Measurements from ENCODE around the gene PLCB2.
A peak's percentile ranks its signal among the peaks of the same experiment; 100 is the strongest.

PLCB2 gene

DNA sequence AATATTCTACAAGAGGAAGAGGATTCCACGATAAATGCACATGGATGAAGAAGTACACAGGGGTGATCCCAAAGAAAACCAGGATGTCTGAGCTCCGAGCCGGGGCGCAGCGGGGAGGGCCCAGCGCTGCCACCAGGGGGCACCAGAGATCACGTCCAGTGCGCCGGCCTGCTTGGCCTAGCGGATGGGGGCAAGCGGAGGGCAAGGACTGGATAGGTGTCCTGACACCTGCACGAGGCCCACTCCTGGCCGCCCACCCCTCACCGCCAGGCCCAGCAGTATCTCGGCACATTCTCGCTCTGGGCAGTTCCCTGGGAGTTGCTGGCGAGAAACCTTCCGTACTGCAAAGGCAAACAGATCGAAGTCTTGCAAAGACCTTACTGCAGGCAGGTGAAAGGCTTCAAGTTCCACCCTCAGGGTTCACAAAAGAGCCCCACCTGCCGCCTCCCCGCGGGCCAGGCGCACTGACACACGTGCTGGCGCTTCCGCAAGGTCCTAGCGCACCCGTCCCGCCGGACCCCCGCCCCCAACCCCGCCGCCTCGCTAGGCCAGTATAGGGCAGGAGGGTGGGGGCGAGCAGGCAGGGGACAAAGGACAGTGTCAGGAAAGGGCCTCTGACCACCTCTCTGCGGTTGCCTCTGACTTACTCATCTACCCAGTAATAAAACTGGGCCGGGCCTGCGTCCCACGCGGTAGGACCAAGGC lies 28.1 kb downstream of the PLCB2 start (continued):
- TF ChIP-seq, protein P1, sequence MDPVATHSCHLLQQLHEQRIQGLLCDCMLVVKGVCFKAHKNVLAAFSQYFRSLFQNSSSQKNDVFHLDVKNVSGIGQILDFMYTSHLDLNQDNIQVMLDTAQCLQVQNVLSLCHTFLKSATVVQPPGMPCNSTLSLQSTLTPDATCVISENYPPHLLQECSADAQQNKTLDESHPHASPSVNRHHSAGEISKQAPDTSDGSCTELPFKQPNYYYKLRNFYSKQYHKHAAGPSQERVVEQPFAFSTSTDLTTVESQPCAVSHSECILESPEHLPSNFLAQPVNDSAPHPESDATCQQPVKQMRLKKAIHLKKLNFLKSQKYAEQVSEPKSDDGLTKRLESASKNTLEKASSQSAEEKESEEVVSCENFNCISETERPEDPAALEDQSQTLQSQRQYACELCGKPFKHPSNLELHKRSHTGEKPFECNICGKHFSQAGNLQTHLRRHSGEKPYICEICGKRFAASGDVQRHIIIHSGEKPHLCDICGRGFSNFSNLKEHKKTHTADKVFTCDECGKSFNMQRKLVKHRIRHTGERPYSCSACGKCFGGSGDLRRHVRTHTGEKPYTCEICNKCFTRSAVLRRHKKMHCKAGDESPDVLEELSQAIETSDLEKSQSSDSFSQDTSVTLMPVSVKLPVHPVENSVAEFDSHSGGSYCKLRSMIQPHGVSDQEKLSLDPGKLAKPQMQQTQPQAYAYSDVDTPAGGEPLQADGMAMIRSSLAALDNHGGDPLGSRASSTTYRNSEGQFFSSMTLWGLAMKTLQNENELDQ (tag by site-specific recombination; IDR thresholded peaks at IDR 0.05; ENCODE audit: low read depth): no peak
- TF ChIP-seq ZNF274 (IDR thresholded peaks at IDR 0.05; ENCODE audit: low read length) (no peak), ZNF274 (tag by site-specific recombination; IDR thresholded peaks at IDR 0.05; ENCODE audit: borderline replicate concordance) (no peak), SP7 (tag by site-specific recombination; IDR thresholded peaks at IDR 0.05) (0 out of 2 replicates have a peak, but pooled peaks have one; percentile 24), ZSCAN23 (tag by site-specific recombination; IDR thresholded peaks at IDR 0.05) (no peak), ZSCAN16 (tag by site-specific recombination; IDR thresholded peaks at IDR 0.05) (no peak), ZNF610 (tag by site-specific recombination; IDR thresholded peaks at IDR 0.05; ENCODE audit: borderline replicate concordance) (no peak), HOXC10 (CRISPR knock-in tag; IDR thresholded peaks at IDR 0.05) (no peak), ZNF366 (tag by site-specific recombination; conservative IDR thresholded peaks at IDR 0.05) (no peak), FEZF1 (tag by site-specific recombination; IDR thresholded peaks at IDR 0.05) (no peak), ZNF571 (tag by site-specific recombination; IDR thresholded peaks at IDR 0.05) (no peak), ZNF335 (tag by site-specific recombination; conservative IDR thresholded peaks at IDR 0.05) (peak; percentile 76), WT1 (tag by site-specific recombination; IDR thresholded peaks at IDR 0.05) (no peak), ZIC2 (tag by site-specific recombination; IDR thresholded peaks at IDR 0.05) (peak; percentile 41), ZNF311 (tag by site-specific recombination; IDR thresholded peaks at IDR 0.05; ENCODE audit: borderline replicate concordance) (no peak), ZNF16 (tag by site-specific recombination; IDR thresholded peaks at IDR 0.05; ENCODE audit: low read depth) (no peak), ZBTB8A (tag by site-specific recombination; IDR thresholded peaks at IDR 0.05) (no peak), ZSCAN30 (tag by site-specific recombination; IDR thresholded peaks at IDR 0.05) (peak; percentile 23; the same call in 1 of the 2 replicates), ZNF10 (tag by site-specific recombination; IDR thresholded peaks at IDR 0.05) (no peak), ZNF629 (tag by site-specific recombination; IDR thresholded peaks at IDR 0.05) (no peak), ZNF423 (tag by site-specific recombination; IDR thresholded peaks at IDR 0.05) (no peak), ZNF664 (tag by site-specific recombination; IDR thresholded peaks at IDR 0.05) (no peak), ZNF48 (tag by site-specific recombination; IDR thresholded peaks at IDR 0.05) (no peak), ZNF114 (tag by site-specific recombination; IDR thresholded peaks at IDR 0.05) (no peak), ZNF514 (tag by site-specific recombination; IDR thresholded peaks at IDR 0.05) (no peak), ZFP37 (tag by site-specific recombination; IDR thresholded peaks at IDR 0.05) (no peak)
- TF ChIP-seq, protein P2, sequence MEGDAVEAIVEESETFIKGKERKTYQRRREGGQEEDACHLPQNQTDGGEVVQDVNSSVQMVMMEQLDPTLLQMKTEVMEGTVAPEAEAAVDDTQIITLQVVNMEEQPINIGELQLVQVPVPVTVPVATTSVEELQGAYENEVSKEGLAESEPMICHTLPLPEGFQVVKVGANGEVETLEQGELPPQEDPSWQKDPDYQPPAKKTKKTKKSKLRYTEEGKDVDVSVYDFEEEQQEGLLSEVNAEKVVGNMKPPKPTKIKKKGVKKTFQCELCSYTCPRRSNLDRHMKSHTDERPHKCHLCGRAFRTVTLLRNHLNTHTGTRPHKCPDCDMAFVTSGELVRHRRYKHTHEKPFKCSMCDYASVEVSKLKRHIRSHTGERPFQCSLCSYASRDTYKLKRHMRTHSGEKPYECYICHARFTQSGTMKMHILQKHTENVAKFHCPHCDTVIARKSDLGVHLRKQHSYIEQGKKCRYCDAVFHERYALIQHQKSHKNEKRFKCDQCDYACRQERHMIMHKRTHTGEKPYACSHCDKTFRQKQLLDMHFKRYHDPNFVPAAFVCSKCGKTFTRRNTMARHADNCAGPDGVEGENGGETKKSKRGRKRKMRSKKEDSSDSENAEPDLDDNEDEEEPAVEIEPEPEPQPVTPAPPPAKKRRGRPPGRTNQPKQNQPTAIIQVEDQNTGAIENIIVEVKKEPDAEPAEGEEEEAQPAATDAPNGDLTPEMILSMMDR (tag by site-specific recombination; IDR thresholded peaks at IDR 0.05): peak; percentile 76
- TF ChIP-seq, protein P3, sequence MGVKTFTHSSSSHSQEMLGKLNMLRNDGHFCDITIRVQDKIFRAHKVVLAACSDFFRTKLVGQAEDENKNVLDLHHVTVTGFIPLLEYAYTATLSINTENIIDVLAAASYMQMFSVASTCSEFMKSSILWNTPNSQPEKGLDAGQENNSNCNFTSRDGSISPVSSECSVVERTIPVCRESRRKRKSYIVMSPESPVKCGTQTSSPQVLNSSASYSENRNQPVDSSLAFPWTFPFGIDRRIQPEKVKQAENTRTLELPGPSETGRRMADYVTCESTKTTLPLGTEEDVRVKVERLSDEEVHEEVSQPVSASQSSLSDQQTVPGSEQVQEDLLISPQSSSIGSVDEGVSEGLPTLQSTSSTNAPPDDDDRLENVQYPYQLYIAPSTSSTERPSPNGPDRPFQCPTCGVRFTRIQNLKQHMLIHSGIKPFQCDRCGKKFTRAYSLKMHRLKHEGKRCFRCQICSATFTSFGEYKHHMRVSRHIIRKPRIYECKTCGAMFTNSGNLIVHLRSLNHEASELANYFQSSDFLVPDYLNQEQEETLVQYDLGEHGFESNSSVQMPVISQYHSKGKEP (tag by site-specific recombination; IDR thresholded peaks at IDR 0.05): no peak
- TF ChIP-seq, protein P4, sequence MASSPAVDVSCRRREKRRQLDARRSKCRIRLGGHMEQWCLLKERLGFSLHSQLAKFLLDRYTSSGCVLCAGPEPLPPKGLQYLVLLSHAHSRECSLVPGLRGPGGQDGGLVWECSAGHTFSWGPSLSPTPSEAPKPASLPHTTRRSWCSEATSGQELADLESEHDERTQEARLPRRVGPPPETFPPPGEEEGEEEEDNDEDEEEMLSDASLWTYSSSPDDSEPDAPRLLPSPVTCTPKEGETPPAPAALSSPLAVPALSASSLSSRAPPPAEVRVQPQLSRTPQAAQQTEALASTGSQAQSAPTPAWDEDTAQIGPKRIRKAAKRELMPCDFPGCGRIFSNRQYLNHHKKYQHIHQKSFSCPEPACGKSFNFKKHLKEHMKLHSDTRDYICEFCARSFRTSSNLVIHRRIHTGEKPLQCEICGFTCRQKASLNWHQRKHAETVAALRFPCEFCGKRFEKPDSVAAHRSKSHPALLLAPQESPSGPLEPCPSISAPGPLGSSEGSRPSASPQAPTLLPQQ (tag by site-specific recombination; IDR thresholded peaks at IDR 0.05): no peak
- TF ChIP-seq, protein P5, sequence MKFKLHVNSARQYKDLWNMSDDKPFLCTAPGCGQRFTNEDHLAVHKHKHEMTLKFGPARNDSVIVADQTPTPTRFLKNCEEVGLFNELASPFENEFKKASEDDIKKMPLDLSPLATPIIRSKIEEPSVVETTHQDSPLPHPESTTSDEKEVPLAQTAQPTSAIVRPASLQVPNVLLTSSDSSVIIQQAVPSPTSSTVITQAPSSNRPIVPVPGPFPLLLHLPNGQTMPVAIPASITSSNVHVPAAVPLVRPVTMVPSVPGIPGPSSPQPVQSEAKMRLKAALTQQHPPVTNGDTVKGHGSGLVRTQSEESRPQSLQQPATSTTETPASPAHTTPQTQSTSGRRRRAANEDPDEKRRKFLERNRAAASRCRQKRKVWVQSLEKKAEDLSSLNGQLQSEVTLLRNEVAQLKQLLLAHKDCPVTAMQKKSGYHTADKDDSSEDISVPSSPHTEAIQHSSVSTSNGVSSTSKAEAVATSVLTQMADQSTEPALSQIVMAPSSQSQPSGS (tag by site-specific recombination; IDR thresholded peaks at IDR 0.05; ENCODE audit: low read depth): no peak
- TF ChIP-seq, protein P6, sequence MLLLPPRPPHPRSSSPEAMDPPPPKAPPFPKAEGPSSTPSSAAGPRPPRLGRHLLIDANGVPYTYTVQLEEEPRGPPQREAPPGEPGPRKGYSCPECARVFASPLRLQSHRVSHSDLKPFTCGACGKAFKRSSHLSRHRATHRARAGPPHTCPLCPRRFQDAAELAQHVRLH (tag by site-specific recombination; IDR thresholded peaks at IDR 0.05): no peak
- TF ChIP-seq, protein P7, sequence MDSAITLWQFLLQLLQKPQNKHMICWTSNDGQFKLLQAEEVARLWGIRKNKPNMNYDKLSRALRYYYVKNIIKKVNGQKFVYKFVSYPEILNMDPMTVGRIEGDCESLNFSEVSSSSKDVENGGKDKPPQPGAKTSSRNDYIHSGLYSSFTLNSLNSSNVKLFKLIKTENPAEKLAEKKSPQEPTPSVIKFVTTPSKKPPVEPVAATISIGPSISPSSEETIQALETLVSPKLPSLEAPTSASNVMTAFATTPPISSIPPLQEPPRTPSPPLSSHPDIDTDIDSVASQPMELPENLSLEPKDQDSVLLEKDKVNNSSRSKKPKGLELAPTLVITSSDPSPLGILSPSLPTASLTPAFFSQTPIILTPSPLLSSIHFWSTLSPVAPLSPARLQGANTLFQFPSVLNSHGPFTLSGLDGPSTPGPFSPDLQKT (IDR thresholded peaks at IDR 0.05; ENCODE audit: borderline replicate concordance, low read depth, low read length): no peak
